Lower leg skin (tissue), 4 donors: ENCODE measurements around the gene HOXB13. TPM values are rescaled to one million over a fixed set of nuclear protein-coding genes. Genes with fewer than 3 reads are reported as not detected.

Experiments used
- DNase-seq, 2 donors: peaks; one replicate each; pipeline ENCODE4 v3.0.0-alpha.2; 2019; ENCODE audit warnings: low spot score in 2 of 2
- H3K4me3 ChIP-seq: fragments of 200-600 bp; sonication (generic); 2 replicates; pipeline ENCODE4 v1.5.1; 2017; ENCODE audit warnings: mild to moderate bottlenecking, low read depth; ENCODE audit not compliant: poor library complexity, severe bottlenecking
- POLR2A ChIP-seq, 2 donors: fragments of 450-650 bp; IDR thresholded peaks; one replicate each; pipeline ENCODE4 v1.6.1; 2016 to 2017; ENCODE audit warnings: antibody characterized with exemption in 2 of 2, mild to moderate bottlenecking in 1 of 2, moderate library complexity in 1 of 2
- WGBS, 2 donors: methylation state at CpG; one replicate each; pipeline ENCODE4 v1.1.5; 2018; 5-methylcytosine and 5-hydroxymethylcytosine counted together
- intact Hi-C: fragments of 100-400 bp; cut with DNase I; formaldehyde crosslinking; loops from one replicate; pipeline ENCODE4 v1.15.0; 2023; ENCODE audit warnings: low total_unique reads
- total RNA-seq, 4 donors: library from RNA; depleted of rRNA; stranded (reverse); fragments of >200 nt; gene quantifications; one replicate each; pipeline ENCODE4 v1.1.0, GENCODE V29; 2016
- TF ChIP-seq, protein P1 (sequence below), 3 donors: fragments of 450-650 bp; IDR thresholded peaks; one replicate each; pipeline ENCODE4 v1.5.1; 2016; ENCODE audit warnings: antibody characterized with exemption in 3 of 3, mild to moderate bottlenecking in 3 of 3, moderate library complexity in 2 of 3

Gene HOXB13
- total RNA-seq, 4 donors from 2014 or later: 0.07 to 0.84 (median 0.08) TPM; not detected in 1

DNA sequence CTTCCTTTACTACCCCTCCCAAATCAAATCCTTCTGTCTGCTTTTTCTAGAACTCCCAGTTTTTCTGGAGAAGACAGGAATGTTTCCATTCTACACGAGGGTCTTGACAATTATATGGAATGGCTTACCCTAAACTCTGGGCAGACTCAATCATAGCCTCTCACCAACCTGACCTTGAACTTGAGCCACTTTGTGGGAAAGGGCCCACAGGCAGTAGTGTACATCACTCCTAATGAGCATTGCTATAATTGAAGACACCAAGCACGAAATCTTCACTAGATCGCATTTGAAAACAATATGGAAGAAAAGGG lies 1.6 kb upstream of the HOXB13 start:
- WGBS, 2 donors: 41 to 43% methylated on average over 3 of the region's 3 CpGs
- DNase-seq: no peak
- no peak overlapping the region for H3K4me3 ChIP-seq
- intact Hi-C loops: no loop called here
- TF ChIP-seq, protein P1, sequence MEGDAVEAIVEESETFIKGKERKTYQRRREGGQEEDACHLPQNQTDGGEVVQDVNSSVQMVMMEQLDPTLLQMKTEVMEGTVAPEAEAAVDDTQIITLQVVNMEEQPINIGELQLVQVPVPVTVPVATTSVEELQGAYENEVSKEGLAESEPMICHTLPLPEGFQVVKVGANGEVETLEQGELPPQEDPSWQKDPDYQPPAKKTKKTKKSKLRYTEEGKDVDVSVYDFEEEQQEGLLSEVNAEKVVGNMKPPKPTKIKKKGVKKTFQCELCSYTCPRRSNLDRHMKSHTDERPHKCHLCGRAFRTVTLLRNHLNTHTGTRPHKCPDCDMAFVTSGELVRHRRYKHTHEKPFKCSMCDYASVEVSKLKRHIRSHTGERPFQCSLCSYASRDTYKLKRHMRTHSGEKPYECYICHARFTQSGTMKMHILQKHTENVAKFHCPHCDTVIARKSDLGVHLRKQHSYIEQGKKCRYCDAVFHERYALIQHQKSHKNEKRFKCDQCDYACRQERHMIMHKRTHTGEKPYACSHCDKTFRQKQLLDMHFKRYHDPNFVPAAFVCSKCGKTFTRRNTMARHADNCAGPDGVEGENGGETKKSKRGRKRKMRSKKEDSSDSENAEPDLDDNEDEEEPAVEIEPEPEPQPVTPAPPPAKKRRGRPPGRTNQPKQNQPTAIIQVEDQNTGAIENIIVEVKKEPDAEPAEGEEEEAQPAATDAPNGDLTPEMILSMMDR (IDR thresholded peaks at IDR 0.05): no peak
- no peak for TF ChIP-seq POLR2A (IDR thresholded peaks at IDR 0.05)

GRCh38 chr17:48729335-48730239 lies 1.0 kb upstream of the HOXB13 start:
- intact Hi-C loops: no loop called here
- H3K4me3 ChIP-seq: no peak overlapping the region
- TF ChIP-seq POLR2A (IDR thresholded peaks at IDR 0.05): no peak
- TF ChIP-seq, protein P1 (IDR thresholded peaks at IDR 0.05): no peak
- DNase-seq: no peak
- 10 to 11% methylated on average over 18 to 19 of the region's 19 CpGs for WGBS, 2 donors

- no peak for DNase-seq
- 36 to 41% methylated on average over 9 of the region's 9 CpGs for WGBS, 2 donors
- intact Hi-C loops: no loop called here
- H3K4me3 ChIP-seq: no peak overlapping the region
- TF ChIP-seq POLR2A (IDR thresholded peaks at IDR 0.05): no peak
- TF ChIP-seq, protein P1 (IDR thresholded peaks at IDR 0.05): no peak
Observed at GRCh38 chr17:48727415-48728175, 955 bp downstream of the HOXB13 start.

- WGBS, 2 donors: 18 to 22% methylated on average over 17 to 20 of the region's 20 CpGs
- intact Hi-C loops: no loop called here
- DNase-seq: no peak
- no peak for TF ChIP-seq POLR2A (IDR thresholded peaks at IDR 0.05)
- TF ChIP-seq, protein P1 (IDR thresholded peaks at IDR 0.05): no peak
- H3K4me3 ChIP-seq: no peak overlapping the region
Observed at GRCh38 chr17:48726916-48727286, 1.6 kb downstream of the HOXB13 start.

DNA sequence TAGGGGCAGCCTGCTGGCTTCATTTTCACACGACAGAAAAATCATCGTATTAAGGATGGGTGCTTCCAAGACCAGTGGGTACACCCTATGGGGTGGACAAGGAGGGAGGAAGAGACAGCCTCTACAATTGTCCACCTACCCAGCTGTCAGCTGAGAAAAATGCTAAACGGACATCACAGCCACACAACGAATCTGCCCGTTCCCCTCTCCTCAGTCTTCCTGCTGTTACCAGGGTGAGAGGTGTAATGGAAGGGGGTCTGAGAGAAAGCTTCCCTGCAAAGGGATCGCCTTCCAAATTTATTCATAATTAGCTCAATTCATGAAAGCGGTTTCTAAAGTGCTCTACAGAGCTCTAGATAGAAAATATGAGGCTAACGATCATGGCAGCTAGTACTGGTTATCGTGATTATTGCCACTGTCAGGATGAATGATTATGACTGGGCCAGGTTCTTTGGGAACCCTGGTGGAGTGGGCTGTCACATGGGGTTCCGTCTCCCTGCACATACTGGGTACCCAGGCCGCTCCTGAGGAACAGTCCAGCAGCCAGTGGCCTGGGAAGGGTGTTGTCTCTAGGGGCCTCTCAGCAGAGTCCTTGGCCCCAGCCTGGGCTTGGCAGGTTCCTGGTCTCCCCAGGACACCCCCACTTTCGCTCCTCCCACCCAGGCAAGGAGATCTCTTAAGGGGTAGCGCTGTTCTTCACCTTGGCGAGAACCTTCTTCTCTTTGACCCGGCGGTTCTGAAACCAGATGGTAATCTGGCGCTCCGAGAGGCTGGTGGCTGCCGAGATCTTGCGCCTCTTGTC lies 2.2 kb downstream of the HOXB13 start:
- WGBS, 2 donors: 18 to 27% methylated on average over 20 of the region's 20 CpGs
- H3K4me3 ChIP-seq: no peak overlapping the region
- DNase-seq: no peak
- TF ChIP-seq POLR2A (IDR thresholded peaks at IDR 0.05): no peak
- TF ChIP-seq, protein P1 (IDR thresholded peaks at IDR 0.05): no peak
- intact Hi-C loops: no loop called here
